Duodenal mucosa (tissue), 2 donors: Measurements from ENCODE around the gene FTSJ3.

ENCODE experiments used
- H3K27ac ChIP-seq: one replicate; pipeline ENCODE4 v1.7.0; 2013; ENCODE audit warnings: low read depth, low read length
- H3K27me3 ChIP-seq, 2 donors: one replicate each; pipeline ENCODE4 v1.7.0; 2013; ENCODE audit warnings: low read length in 2 of 2, control low read depth in 1 of 2; ENCODE audit not compliant: insufficient read depth in 2 of 2, control insufficient read depth in 1 of 2
- H3K36me3 ChIP-seq, 2 donors: one replicate each; pipeline ENCODE4 v1.7.0; 2013; ENCODE audit warnings: low read length in 2 of 2, control low read depth in 1 of 2; ENCODE audit not compliant: insufficient read depth in 2 of 2, control insufficient read depth in 1 of 2
- H3K4me1 ChIP-seq, 2 donors: one replicate each; pipeline ENCODE4 v1.7.0; 2013; ENCODE audit warnings: low read length in 2 of 2, control low read depth in 1 of 2; ENCODE audit not compliant: insufficient read depth in 2 of 2, control insufficient read depth in 1 of 2
- H3K4me3 ChIP-seq, 2 donors: one replicate each; pipeline ENCODE4 v1.7.0; 2013; ENCODE audit warnings: low read length in 2 of 2, low read depth in 1 of 2
- H3K9ac ChIP-seq, 2 donors: one replicate each; pipeline ENCODE4 v1.7.0; 2013; ENCODE audit warnings: low read length in 2 of 2, low read depth in 1 of 2
- H3K9me3 ChIP-seq, 2 donors: one replicate each; pipeline ENCODE4 v1.7.0; 2013; ENCODE audit warnings: low read length in 2 of 2, control low read depth in 1 of 2; ENCODE audit not compliant: control insufficient read depth in 1 of 2

The FTSJ3 gene

GRCh38 chr17:63842540-63843386 is 15.3 kb upstream of the FTSJ3 start, which contains the start of gene SMARCD2:
SMARCD2 (minus strand) TSS chr17:63842685; CDS start chr17:63842674, 11 bp downstream.
- Histone ChIP-seq H3K27me3 (no peaks in the 10 kb centered on the region), H3K9me3 (no peaks in the 10 kb centered on the region), H3K9ac (peak within 1 kb of the TSS; percentile 84 to 91), H3K36me3 (peaks cover 3 to 6% of the 10 kb centered on the region in 2 donors), H3K4me3 (peak within 1 kb of the TSS; percentile 79 to 90), H3K27ac (peak within 1 kb of the TSS; percentile 80), H3K4me1 (peaks cover 32 to 36% of the 10 kb centered on the region in 2 donors)

GRCh38 chr17:63842173-63842539 is 14.7 kb upstream of the FTSJ3 start:
- Histone ChIP-seq H3K9me3 (no peaks in the 10 kb centered on the region), H3K4me1 (peaks cover 32 to 36% of the 10 kb centered on the region in 2 donors), H3K4me3 (peak overlapping the region; percentile 79 to 90), H3K27ac (peak overlapping the region; percentile 80), H3K9ac (peak overlapping the region; percentile 84 to 91), H3K36me3 (peaks cover 8 to 12% of the 10 kb centered on the region in 2 donors), H3K27me3 (no peaks in the 10 kb centered on the region)

- Histone ChIP-seq H3K27me3 (no peaks in the 10 kb centered on the region), H3K27ac (no peak overlapping the region), H3K9me3 (no peaks in the 10 kb centered on the region), H3K9ac (peak overlapping the region; percentile 84 to 91), H3K36me3 (peaks cover 13 to 18% of the 10 kb centered on the region in 2 donors), H3K4me1 (peaks cover 32 to 36% of the 10 kb centered on the region in 2 donors), H3K4me3 (peak overlapping the region; percentile 79 to 90)
These were observed 14.1 kb upstream of the FTSJ3 start for GRCh38 chr17:63841350-63842172.

GRCh38 chr17:63840591-63841349 is 13.3 kb upstream of the FTSJ3 start:
- Histone ChIP-seq H3K36me3 (peaks cover 15 to 26% of the 10 kb centered on the region in 2 donors), H3K4me1 (peaks cover 32 to 36% of the 10 kb centered on the region in 2 donors), H3K27ac (no peak overlapping the region), H3K9ac (peak overlapping the region; percentile 84 to 91), H3K27me3 (no peaks in the 10 kb centered on the region), H3K9me3 (no peaks in the 10 kb centered on the region), H3K4me3 (peak overlapping the region; percentile 79 to 90)

GRCh38 chr17:63838631-63839171 is 11.2 kb upstream of the FTSJ3 start:
- H3K36me3 ChIP-seq = peaks cover 25 to 44% of the 10 kb centered on the region in 2 donors
- H3K4me1 ChIP-seq = peaks cover 30 to 32% of the 10 kb centered on the region in 2 donors
- H3K9ac ChIP-seq = peak overlapping the region; percentile 11 to 22
- H3K27ac ChIP-seq = no peak overlapping the region
- H3K9me3 ChIP-seq = no peaks in the 10 kb centered on the region
- peak overlapping the region; percentile 28 to 41 for H3K4me3 ChIP-seq
- H3K27me3 ChIP-seq = no peaks in the 10 kb centered on the region

- Histone ChIP-seq H3K9ac (no peak overlapping the region), H3K27me3 (no peaks in the 10 kb centered on the region), H3K9me3 (no peaks in the 10 kb centered on the region), H3K36me3 (peaks cover 31 to 50% of the 10 kb centered on the region in 2 donors), H3K27ac (no peak overlapping the region), H3K4me3 (no peak overlapping the region), H3K4me1 (peaks cover 28 to 32% of the 10 kb centered on the region in 2 donors)
These were observed 10.6 kb upstream of the FTSJ3 start for GRCh38 chr17:63837962-63838600.

GRCh38 chr17:63837480-63837879 is 10.0 kb upstream of the FTSJ3 start:
- peaks cover 37 to 56% of the 10 kb centered on the region in 2 donors for H3K36me3 ChIP-seq
- no peaks in the 10 kb centered on the region for H3K9me3 ChIP-seq
- no peaks in the 10 kb centered on the region for H3K27me3 ChIP-seq
- H3K4me3 ChIP-seq = no peak overlapping the region
- H3K4me1 ChIP-seq = peaks cover 28 to 32% of the 10 kb centered on the region in 2 donors
- no peak overlapping the region for H3K27ac ChIP-seq
- H3K9ac ChIP-seq = no peak overlapping the region

- peaks cover 28 to 32% of the 10 kb centered on the region in 2 donors for H3K4me1 ChIP-seq
- no peaks in the 10 kb centered on the region for H3K9me3 ChIP-seq
- no peak overlapping the region for H3K4me3 ChIP-seq
- no peaks in the 10 kb centered on the region for H3K27me3 ChIP-seq
- no peak overlapping the region for H3K9ac ChIP-seq
- no peak overlapping the region for H3K27ac ChIP-seq
- H3K36me3 ChIP-seq = peaks cover 43 to 63% of the 10 kb centered on the region in 2 donors
These were observed 9.3 kb upstream of the FTSJ3 start for GRCh38 chr17:63836811-63837210.

- no peak overlapping the region for H3K4me3 ChIP-seq
- no peaks in the 10 kb centered on the region for H3K27me3 ChIP-seq
- H3K9me3 ChIP-seq = no peaks in the 10 kb centered on the region
- H3K4me1 ChIP-seq = peaks cover 16 to 20% of the 10 kb centered on the region in 2 donors
- no peak overlapping the region for H3K9ac ChIP-seq
- H3K27ac ChIP-seq = no peak overlapping the region
- peaks cover 58 to 78% of the 10 kb centered on the region in 2 donors for H3K36me3 ChIP-seq
These were observed 7.8 kb upstream of the FTSJ3 start for GRCh38 chr17:63835167-63835720.
